Pericardium fibroblast (primary cell): ENCODE results near the gene SLC9B2. TPM values are rescaled to one million over a fixed set of nuclear protein-coding genes. Genes with fewer than 3 reads are reported as not detected.

ENCODE experiments used
- total RNA-seq: library from RNA; depleted of rRNA; stranded (reverse); fragments of >200 nt; gene quantifications from 2 replicates; pipeline ENCODE4 v1.2.3, GENCODE V29; 2015

The SLC9B2 gene, protein sequence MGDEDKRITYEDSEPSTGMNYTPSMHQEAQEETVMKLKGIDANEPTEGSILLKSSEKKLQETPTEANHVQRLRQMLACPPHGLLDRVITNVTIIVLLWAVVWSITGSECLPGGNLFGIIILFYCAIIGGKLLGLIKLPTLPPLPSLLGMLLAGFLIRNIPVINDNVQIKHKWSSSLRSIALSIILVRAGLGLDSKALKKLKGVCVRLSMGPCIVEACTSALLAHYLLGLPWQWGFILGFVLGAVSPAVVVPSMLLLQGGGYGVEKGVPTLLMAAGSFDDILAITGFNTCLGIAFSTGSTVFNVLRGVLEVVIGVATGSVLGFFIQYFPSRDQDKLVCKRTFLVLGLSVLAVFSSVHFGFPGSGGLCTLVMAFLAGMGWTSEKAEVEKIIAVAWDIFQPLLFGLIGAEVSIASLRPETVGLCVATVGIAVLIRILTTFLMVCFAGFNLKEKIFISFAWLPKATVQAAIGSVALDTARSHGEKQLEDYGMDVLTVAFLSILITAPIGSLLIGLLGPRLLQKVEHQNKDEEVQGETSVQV
- total RNA-seq = 11.5 and 15.3 TPM in 2 replicates

DNA sequence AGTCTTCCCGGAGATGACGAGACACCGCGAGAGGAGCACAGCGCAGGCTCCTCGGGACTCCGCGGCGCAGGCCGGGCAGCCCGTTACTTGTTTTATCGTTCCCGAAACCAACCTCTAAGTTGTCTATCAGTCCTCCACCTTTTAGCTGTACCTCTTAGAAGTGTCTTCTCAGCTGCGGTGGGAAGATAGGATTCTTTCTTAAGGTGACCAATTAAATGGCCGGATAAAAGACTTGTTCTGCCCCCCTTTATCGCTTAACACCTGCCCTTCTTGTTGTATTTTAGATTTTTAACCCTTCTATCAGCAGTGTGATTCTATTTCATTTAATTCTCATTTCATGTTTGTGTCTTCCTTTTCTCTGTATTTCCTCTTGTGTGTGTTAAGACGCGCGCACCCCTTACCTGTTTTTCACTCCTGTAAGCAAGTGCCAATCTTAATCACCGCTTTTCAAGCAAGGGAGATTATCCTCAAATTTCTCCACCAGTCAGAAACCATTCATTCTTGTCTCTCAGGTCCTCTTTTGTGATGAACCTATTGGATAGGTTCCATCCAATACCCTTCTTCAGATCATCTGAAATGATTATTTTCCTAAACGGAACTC, at the start of gene SLC9B2:
SLC9B2 (minus strand) TSS at position 15 of the 601 bp plus-strand sequence. CDS start 9,211 bp downstream, outside the sequence.

DNA sequence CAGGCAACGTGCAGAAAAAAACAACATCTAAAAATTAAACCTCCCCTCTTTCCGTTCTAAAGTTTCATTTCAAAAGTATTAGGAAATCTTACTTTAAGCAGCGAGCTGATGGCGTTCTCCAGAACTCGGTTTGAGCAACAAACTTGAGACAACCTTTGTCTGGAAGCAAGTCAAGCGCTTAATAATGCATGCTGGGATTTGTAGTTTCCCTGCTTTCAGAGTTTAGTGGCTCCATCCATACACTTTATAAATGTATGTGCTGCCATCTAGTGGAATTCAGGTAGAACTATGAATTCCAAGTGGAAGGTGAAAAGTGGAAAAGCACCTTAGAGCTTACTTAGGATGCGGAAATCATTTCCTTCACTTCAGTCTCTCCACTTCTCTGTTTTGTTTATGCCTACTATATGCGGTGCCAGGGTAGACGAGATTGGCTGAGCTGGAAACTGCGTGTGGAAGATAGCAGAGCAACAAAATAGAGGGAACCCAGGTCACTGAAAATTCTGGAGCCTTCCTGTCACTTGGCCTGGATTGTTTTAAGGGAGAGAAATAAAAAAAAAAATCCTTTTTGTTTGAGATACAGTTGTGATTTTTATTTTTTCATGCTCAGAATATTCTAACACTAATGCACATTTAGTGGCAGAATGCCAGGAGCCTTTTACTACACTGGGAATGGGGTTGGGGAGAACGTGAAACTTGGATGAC, 23.3 kb upstream of the SLC9B2 start, which contains the start of gene BDH2:
BDH2 (minus strand) TSS at position 144 of the 702 bp plus-strand sequence. CDS start 3,580 bp downstream, outside the sequence.

DNA sequence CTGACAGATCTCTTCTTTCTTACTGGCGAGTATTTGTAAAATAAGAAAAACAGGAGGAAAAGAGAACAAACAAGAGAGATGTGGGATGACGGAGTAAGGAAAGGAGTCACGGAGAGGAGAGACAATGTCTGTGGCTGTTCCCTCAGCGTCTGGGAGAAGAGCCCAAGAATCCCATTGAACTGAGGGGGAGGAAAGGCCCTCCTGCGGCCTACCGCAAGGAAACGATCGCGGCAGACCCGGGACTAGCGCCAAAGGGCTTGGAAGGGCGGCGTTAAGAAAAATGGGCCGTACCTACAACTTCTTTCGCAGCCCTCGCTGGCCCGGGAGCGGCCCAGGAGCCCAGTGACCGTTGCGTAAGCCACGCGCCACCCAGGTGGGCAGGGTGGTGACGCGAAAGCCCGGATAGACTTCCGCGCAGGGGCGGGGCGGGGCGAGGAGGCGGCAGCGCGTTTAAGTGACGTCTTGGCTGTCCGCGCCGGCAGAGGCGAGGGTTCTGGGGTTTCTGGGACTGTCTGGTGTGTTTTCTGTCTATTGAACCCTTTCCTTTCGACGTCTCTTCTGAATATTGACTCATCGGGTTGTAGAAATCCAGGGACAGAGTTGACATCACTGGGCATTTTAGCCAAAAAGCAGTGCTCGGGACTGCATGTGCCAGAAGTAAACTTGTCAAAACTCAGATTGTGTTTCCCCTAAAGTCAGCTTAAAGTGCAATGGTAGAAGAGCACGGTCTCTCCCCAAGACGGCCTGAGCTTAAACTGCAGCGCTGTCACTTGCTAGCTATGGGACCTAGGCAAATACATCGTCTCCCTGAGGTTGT, 57.0 kb downstream of the SLC9B2 start, which contains the start of gene SLC9B1:
SLC9B1 (minus strand) TSS at position 398 of the 817 bp plus-strand sequence. CDS start 27,994 bp downstream, outside the sequence.

Other genes with a start within 250 kb of the SLC9B2 start
- 250 and 282 TPM in 2 replicates for gene UBE2D3, start 249.2 kb downstream of the SLC9B2 start, total RNA-seq
- gene CISD2, start 207.8 kb downstream of the SLC9B2 start, total RNA-seq = 14.4 and 22.0 TPM in 2 replicates
- 0.23 and 0.26 TPM in 2 replicates for gene SLC9B1, start 57.1 kb downstream of the SLC9B2 start, total RNA-seq
- gene BDH2, start 23.1 kb upstream of the SLC9B2 start, total RNA-seq = 45.6 and 69.8 TPM in 2 replicates
- gene CENPE, start 121.6 kb upstream of the SLC9B2 start, total RNA-seq = 0.77 and 64.1 TPM in 2 replicates